ENCODE results near the gene CYP11A1. TPM values are rescaled to one million over a fixed set of nuclear protein-coding genes. Genes with fewer than 3 reads are reported as not detected.

The CYP11A1 gene
- total and polyA plus RNA-seq, 10 of the 15 experiments (the other 5 are each of a cell fraction or from before 2014, with no cell fraction given): 0.11 to 1.2 (median 0.23) TPM; not detected in 5

- TF ChIP-seq NFYB (IDR thresholded peaks at IDR 0.05; ENCODE audit: insufficient read depth, low read depth, low read length) (no peak), STAT1 (conservative IDR thresholded peaks at IDR 0.05) (no peak), YY1 (IDR thresholded peaks at IDR 0.05; ENCODE audit: low read depth, low read length) (no peak), CHD1 (IDR thresholded peaks at IDR 0.05; ENCODE audit: low read depth, low read length) (no peak), POLR2A (IDR thresholded peaks at IDR 0.05; ENCODE audit: low read depth, low read length) (no peak), BMI1 (IDR thresholded peaks at IDR 0.05; ENCODE audit: borderline replicate concordance) (no peak), CUX1 (IDR thresholded peaks at IDR 0.05; ENCODE audit: insufficient replicate concordance, low read depth, low read length) (no peak), ETV6 (conservative IDR thresholded peaks at IDR 0.05 in 1 of 2, IDR thresholded peaks at IDR 0.05 in 1 of 2; ENCODE audit: borderline replicate concordance in 1 of 2, low read depth in 1 of 2) (no peak), IKZF2 (IDR thresholded peaks at IDR 0.05) (peak; percentile 52 to 59; a peak in 2 of 4 replicates), SREBF1 (IDR thresholded peaks at IDR 0.05; ENCODE audit: low read length) (no peak), RCOR1 (conservative IDR thresholded peaks at IDR 0.05; ENCODE audit: low read depth, low read length) (no peak), RBBP5 (conservative IDR thresholded peaks at IDR 0.05) (no peak), PKNOX1 (IDR thresholded peaks at IDR 0.05) (no peak), NR2C2 (IDR thresholded peaks at IDR 0.05; ENCODE audit: borderline replicate concordance, control insufficient read depth, insufficient read length, low read depth) (no peak)
- TF ChIP-seq, protein P1, sequence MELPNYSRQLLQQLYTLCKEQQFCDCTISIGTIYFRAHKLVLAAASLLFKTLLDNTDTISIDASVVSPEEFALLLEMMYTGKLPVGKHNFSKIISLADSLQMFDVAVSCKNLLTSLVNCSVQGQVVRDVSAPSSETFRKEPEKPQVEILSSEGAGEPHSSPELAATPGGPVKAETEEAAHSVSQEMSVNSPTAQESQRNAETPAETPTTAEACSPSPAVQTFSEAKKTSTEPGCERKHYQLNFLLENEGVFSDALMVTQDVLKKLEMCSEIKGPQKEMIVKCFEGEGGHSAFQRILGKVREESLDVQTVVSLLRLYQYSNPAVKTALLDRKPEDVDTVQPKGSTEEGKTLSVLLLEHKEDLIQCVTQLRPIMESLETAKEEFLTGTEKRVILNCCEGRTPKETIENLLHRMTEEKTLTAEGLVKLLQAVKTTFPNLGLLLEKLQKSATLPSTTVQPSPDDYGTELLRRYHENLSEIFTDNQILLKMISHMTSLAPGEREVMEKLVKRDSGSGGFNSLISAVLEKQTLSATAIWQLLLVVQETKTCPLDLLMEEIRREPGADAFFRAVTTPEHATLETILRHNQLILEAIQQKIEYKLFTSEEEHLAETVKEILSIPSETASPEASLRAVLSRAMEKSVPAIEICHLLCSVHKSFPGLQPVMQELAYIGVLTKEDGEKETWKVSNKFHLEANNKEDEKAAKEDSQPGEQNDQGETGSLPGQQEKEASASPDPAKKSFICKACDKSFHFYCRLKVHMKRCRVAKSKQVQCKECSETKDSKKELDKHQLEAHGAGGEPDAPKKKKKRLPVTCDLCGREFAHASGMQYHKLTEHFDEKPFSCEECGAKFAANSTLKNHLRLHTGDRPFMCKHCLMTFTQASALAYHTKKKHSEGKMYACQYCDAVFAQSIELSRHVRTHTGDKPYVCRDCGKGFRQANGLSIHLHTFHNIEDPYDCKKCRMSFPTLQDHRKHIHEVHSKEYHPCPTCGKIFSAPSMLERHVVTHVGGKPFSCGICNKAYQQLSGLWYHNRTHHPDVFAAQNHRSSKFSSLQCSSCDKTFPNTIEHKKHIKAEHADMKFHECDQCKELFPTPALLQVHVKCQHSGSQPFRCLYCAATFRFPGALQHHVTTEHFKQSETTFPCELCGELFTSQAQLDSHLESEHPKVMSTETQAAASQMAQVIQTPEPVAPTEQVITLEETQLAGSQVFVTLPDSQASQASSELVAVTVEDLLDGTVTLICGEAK (IDR thresholded peaks at IDR 0.05; ENCODE audit: borderline replicate concordance): no peak
Measured at GRCh38 chr15:74394090-74394846, 26.8 kb upstream of the CYP11A1 start (continued).
